IPS-11a (cell line): ENCODE results near the gene CREB3.
A peak's percentile ranks its signal among the peaks of the same experiment; 100 is the strongest.

Experiments used
- H3K4me3 ChIP-seq: one replicate; pipeline ENCODE4 v1.5.1; 2013; ENCODE audit warnings: low read depth, low read length, control low read depth

The CREB3 gene, protein sequence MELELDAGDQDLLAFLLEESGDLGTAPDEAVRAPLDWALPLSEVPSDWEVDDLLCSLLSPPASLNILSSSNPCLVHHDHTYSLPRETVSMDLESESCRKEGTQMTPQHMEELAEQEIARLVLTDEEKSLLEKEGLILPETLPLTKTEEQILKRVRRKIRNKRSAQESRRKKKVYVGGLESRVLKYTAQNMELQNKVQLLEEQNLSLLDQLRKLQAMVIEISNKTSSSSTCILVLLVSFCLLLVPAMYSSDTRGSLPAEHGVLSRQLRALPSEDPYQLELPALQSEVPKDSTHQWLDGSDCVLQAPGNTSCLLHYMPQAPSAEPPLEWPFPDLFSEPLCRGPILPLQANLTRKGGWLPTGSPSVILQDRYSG

DNA sequence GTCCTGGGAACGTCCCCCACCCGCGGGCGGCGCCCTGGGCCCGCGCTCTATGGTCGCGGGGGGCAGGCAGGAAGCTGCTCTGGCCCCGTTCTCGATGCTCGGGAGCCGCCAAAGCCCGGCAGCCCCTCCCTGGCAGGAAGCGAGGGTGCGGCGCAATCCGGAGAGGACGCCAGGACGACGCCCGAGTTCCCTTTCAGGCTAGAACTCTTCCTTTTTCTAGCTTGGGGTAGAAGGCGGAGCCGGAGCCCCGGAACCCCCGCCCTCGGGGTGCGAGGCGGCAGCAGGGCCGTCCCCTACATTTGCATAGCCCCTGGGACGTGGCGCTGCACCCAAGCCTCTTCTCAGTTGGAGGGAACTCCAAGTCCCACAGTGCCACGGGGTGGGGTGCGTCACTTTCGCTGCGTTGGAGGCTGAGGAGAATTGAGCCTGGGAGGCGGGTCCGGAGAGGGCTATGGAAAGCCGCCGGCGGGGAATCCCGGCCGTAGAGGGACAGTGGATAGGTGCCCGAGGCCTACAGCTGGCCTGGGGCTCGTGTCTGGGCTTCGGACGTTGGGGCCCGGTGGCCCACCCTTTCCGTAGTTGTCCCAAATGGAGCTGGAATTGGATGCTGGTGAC is at the start of gene CREB3, which contains the start of gene TLN1:
TSS of gene CREB3 (plus strand) at position 482 of the 615 bp plus-strand sequence. CDS start at position 589, 107 bp downstream.
TSS of gene TLN1 (minus strand) at position 11 of the 615 bp plus-strand sequence. CDS start 6,501 bp downstream, outside the sequence.
- H3K4me3 ChIP-seq: peak within 1 kb of the TSS; percentile 77

DNA sequence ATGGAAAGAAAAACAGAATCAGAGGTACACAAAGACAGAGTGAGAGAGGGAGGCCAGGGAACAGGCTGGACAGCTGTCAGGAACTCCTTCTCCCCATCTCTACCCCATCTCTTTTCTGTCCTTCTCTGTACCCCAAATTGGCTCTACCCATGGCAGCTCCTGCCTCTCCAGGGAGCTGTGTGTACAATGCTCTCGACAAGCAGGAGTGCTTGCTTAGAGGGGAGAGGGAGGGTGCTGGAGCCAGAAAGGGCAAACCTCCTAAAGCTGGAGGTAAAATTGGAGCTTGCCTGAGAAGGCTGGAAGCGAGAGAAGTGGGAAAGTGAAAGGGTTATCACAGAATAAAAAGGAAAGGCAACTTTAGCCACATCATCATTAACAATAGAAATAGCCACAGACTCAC is 49.1 kb upstream of the CREB3 start:
- H3K4me3 ChIP-seq: no peak overlapping the region

DNA sequence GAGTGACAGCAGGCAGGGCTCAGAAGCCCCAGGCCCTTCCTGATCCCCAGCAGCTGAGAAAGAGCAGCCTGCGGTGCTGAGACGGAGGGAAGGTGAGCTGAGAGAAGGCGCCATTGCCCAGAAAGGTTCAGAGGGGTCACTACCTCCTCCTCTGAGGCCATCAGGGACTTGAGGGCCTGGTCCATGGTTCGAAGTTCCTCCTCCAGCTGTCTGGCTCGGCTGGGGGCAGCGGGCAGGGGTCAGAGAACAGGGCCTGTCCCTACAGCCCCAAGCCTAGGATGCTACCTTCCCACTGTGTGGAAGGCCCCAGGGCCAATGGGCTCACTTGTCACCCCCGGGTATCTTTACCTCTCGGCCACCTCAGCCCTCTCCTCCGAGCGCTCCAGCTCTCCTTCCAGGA is 47.5 kb upstream of the CREB3 start:
- H3K4me3 ChIP-seq: no peak overlapping the region

DNA sequence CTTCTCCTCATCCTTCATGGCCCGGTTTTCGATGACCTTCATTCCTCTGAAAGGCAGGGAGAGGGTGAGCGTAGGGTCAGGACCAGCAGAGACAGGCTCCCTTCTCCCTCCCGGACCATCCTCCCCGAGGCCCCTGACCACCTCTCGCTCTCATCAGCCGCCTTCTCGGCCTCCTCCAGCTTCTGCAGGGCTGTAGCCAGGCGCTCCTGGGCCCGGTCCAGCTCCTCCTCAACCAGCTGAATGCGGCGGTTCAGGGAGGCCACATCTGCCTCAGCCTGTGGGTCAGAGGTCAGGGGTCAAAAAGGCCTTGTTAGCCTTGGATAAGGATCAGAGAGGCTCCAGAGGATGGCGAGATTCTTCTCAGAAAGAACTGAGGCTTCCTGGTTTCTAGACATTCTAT is 47.0 kb upstream of the CREB3 start:
- no peak overlapping the region for H3K4me3 ChIP-seq

DNA sequence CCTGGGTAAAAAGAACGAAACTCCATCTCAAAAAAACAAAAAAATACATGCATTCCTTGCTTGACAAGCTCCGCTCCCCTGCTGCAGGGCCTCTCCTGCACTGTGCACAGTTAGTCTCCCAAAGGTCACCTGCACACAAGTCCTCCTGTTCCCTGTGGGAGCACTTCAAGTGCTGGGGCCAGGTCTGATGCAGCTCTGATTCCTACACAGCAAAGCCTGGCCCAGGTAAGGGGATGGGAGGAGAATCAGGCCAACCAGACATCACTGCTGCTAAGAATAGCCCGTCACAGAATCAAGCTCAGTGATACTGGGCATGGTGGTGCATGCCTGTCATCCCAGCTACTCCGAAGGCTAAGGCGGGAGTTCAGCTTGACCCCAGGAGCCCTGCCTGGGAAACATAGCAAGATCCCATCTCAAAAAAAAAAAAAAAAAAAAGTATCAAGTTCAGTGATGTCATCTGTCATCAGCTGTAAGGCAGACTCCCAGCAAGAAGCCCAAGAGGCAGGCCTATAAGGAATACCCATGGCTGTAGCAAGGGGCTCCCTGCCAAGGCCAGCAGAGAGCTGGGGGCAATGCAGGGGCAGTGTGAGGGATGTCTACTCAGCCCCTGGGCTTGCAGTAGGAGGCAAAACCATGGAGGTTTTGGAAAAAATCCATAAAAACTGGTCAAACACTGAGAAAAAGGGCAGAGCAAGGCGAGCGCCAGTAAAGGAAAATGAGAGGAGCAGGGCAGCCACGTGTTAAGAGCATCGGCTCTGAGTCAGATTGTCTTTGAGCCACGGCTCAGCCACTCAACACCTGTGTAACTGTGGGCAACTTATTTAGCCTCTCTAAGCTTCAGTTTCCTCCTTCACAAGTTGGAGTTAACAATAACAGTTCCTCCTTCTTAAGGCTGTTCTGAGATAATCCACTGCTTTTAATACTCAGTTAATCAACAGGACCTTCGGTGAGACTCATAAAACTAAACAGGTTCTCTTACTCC is 46.0 kb upstream of the CREB3 start:
- no peak overlapping the region for H3K4me3 ChIP-seq

DNA sequence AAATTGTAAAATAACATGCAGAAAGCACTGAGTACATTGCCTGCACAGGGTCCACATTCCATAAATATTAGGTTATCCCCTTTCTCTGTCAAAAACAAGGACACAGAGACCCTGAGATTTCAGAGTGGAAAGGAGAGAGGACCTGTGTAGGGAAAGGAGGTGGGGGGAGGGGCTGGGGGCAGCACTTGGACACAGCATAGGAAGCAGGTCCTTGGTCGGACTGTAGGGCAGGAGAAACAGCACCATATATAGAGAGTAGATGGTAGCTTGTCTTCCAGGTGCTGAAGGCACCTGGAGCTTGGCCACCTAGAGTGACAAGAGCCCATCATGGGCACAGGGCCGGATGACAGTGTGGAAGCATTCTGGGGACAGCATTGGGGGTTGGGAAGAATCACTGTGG is 45.2 kb upstream of the CREB3 start:
- H3K4me3 ChIP-seq: no peak overlapping the region

DNA sequence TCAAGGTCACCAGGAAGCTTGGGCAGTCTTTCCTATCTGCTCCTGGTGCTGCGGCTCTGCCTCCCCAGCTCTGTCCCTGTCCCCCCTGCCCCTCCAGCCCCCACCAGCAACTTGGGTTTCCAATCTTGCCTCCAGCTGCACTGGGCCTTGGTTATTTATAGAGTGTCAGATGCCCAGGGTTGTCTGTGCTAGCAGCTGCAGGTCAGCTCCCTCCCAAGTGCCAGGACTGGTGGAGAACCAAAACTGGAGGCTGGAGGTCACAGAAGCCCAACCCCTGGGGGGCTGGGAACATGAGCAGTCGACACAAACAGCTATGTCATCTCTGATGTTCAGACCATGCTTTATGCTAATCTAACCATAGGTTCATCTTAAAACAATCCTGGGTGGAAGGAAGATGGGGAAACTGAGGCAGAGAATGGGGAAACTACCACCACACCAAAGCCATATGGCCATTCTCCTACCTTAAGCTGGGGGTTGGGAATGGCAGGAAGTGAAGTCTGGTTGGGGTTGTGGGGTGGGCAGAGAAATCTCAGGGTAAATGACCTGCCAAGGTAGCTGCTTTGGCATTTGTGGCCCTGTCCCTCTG is 44.4 kb upstream of the CREB3 start:
- H3K4me3 ChIP-seq: peak overlapping the region; percentile 4

DNA sequence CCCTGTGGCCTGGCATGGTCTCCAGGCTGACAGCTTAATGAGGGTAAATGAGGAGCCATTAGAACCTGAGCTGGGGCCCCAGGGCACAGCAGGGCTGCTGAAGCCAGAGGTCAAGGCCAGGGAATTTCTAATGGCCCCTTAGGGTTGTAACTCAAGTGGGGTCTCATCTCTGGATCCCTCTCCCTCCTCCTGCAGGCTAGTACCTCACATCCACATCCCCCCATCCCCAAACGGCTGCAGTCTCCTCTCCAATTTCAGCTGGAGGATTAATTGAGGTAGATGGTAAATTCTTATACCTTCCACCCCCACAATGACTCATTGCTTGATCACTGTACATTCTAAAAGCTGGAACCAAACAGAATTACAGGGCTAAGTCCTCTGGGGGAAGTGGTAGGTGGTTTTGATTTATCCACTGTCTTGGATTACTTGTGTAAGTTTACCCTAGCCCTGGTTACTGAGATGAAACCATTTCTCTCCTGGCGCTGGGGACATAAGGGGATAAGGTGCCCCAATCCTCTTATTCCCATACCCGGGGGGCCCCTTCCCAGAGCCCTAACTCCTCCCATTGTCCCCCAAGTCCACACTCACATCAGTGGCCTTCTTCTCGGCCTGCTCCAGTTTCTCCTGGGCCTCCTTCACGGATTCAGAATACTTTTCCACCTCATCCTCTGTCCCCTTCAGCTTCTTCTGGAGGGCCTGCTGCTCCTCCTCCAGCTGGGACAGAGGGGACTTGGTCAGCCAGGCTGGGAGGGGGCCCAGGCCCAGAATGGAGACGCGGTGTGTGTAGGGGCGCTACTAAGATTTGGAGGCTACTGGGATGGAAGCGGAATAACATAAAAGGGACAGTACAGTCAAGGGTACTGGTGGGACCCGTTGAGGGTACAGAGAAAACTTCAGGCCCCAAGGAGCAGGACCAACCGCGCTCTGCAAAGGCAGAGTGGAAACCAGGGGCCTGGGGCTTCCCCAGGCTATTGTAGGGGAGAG is 43.6 kb upstream of the CREB3 start:
- peak overlapping the region; percentile 89 for H3K4me3 ChIP-seq

DNA sequence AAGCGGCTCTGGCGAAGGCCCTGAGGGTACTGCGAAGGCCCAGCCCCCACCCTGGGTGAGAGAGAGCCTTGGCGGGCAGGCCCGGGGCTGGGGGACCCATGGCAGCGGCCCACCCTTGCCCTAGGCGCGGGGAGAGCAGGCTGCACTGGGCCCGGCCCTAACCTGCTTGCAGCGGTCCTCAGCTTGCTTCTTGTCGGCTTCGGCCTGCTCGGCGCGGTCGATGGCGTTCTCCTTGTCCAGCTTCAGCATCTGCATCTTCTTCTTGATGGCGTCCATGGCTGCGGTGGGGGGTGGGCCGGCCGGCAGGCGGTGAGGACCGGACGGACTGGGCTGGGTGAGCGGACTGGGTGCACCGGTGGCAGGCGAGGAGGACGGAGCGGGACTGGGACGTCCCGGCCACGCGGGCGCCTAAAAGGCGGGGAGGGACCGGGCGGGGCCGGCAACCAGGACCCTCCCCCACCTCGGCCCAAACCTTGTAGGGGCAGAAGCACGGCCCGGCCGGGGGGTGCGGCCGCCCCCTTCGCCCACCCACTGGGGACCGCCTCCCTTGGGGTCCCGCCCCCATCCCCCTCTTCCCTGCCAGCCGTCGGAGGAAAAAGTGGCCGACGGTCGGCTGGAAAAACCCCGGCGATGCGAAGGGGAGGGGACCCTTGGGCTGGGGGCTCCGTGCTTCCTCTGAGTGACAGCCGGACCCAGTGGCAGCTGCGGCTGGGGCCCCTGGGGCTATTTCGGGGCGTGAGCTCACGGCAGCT is 42.7 kb upstream of the CREB3 start, which contains the start of gene TPM2:
TSS of gene TPM2 (minus strand) at position 384 of the 752 bp plus-strand sequence. CDS start at position 276, 108 bp downstream.
- H3K4me3 ChIP-seq: peak within 1 kb of the TSS; percentile 89

DNA sequence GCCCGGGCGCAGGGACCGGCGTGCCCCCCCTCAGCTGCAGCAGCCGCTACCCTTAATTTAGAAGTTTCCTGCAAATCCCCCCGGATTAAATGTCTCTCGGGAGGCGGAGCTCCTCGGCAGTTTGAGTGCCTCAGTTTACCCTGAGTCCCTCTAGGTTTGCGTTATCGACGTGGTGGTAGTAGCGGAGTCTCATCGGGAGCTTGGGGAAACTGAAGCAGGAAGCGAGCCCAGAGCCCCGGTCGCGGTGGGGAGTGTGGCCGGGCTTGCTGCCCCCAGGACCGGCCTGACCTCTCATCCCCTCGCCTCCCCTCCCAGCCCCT is 42.2 kb upstream of the CREB3 start:
- H3K4me3 ChIP-seq: peak overlapping the region; percentile 89

DNA sequence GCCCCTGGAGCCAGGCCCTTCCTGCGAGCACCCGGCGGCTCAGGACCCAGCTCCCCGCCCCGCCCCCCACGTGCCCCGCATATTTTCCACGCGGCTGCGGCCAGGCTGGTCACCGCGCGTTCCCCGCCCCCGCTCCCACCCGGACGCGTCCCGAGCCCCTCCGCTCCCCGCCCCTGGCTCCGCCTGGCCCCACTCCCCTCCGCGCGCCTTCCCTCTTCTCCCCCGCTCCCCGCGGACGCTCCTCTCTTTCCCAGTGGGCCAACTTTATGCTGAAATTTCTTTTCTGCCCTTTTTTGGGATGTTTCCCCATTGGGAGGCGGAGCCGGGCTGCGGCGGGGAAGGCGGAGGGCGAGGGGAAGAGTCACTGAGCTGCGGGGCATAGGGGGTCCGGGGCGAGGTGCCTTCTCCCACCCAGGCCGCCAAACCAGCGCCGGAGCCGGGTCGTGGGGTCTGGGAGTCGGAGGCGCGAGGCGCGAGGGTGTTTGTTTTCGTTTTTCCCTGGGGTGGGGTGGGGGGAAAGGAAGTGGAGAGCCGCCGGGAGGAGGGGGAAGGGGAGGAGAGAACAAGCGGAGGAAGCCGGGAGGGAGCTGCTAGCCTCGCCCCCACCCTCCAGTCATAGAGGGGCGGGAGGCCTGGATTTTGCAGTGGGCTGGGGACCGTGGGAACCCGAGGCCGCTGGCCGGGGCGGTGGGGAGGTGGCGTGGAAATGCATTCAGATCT is 41.7 kb upstream of the CREB3 start:
- H3K4me3 ChIP-seq: peak overlapping the region; percentile 89

DNA sequence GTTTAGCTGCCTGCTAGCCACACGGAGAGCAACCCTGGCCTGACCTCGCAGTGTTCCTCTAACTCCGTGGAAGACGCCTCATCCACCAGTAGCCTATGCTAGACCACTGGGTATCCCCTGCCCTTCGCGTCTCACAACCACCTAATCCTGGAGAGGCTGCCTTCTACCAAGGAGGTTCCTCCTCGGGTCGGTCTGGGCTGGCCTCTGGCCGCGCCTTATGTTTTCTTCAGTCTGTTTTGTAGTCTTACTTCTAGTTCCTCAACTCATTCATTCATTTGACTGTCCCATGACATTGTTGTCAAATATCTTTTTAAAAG is 41.2 kb upstream of the CREB3 start:
- peak overlapping the region; percentile 54 for H3K4me3 ChIP-seq

DNA sequence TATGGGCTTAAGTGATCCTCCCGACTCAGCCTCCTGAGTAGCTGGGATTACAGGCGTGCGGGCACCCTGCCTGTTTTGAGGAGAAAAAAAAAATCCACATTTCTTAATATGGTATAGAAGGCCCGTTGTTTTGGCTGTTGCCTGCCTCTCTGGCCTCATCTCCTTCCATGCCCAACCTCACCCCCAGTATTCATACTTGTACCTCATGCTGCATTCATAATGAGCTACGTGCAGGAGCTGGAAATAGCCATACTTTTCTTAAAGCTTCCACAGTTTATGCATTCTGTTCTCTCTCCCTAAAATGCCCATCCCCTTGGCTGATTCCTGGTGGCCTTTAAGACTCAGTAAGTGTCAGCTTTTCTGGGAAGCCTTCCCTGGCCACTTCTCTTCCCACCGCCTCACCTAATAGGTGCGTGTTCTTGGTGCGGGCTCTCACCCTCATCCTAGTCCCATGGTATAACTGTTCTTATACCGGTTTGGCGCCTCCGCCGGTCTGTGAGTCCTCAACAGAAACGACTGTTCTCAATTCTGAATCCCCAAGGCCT is 40.6 kb upstream of the CREB3 start:
- H3K4me3 ChIP-seq: no peak overlapping the region

DNA sequence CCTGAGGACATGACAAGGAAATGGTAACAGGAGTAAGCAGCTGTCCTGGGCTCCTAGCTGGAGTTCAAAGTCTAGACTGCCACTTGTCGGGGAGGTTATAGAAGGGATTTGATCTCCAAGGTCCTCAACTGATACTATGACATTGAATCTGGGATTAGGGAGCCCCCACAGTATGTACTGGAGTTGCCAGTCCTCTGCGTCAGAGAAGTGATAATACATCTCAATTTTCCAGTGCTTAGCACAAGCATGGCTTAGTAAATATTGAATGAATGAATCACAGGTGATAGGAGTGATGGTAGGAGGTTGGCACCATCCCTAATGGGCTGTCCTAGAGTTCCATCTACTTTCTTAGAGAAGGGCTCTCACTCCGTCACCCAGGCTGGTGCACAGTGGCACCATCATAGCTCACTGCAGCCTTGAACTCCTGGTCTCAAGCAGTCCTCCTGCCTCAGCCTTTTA is 36.5 kb upstream of the CREB3 start:
- no peak overlapping the region for H3K4me3 ChIP-seq

DNA sequence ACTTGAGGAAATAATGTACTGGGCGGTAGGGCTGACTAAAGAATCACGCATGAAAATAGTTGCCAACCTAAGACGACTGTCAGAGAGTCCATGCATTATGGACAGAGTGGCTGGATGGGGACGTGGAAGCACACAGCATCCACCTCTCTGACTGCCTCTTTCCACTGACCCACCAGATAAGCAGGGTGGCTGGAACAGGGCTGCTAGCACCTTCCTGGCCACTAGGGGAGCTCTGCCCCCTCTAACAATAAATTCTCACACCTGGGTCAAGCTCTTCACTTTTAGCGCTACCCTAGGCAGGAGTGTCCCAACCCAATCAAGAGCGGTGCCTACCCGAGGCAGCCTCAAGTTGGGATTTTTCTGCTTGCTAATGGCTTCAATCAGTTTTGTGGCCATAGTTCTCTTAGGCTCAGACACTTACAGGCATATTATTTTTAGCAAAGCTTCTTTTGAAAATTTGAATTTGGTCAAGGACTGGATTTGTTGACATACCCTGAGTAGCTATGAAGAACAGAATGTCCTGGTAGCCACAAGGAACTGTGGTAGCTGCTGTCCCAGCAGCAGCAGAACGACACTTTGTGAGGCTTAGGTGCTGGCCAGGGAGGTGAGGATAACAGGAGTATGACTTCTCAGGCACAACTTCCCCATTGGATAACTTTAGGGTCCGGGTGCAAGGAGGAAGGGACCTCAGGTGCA is 35.8 kb upstream of the CREB3 start:
- no peak overlapping the region for H3K4me3 ChIP-seq

DNA sequence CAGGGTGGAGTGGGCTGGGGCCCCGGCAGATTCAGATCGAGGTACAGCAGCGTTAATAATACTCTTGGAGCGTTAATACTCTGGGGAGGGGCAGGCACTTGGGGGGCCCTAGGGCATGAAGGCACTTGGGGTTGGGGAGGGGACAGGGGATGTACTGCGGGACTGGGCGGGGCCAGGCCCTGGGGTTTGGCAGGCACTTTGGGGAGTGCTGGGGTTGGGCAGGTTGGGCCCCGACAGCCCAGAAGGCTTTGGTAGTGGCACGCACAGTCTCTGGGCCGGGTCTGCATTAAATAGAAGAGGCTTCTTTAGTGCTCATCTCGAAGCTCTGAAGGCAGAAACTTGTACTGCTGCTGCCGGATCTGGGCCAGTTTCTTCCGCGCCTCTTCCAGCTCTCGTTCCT is 35.0 kb upstream of the CREB3 start:
- no peak overlapping the region for H3K4me3 ChIP-seq

DNA sequence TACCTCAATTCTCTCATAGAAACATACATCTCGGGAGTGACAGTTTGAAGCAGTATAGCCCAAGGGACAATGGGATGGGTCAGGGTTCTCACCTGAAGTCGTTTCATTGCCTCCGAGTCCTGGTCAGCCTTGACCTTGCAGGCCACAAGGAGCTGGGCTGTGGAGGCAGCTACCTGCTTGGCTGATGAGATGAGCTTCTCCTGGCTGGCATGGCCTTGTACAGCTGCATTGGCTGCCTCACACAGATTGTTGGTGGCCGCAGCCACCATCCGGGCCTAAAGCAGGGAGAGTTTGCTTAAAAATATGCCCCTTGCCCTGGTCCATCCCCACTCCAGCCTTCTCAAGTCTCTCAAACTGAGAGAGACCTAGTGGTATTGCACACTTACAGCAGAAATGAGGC is 34.2 kb upstream of the CREB3 start:
- H3K4me3 ChIP-seq: no peak overlapping the region

DNA sequence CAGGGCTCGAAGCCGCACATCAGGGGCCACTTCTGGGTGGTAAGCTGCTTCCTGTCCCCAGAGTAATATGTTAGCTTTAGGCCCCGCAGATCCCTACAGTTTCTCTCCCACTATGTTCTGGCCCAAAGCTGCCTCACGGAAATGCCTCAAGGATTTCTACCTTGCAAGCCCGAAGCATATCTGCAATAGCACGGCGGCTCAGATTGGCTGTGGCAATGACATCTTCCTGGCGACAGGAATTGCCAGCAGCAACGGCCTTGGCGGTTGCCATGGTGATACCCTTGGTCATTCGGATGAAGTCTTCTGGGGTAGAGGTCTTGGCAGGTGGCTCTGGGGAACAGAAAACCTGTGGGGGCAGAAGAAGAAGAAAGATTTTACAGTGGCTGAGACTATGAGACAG is 32.4 kb upstream of the CREB3 start:
- no peak overlapping the region for H3K4me3 ChIP-seq
